Posterior cingulate gyrus (tissue), 11 donors: ENCODE measurements around the gene TRMT1.
A peak's percentile ranks its signal among the peaks of the same experiment; 100 is the strongest.

Experiments used
- DNase-seq, 10 donors: peaks; one replicate each; pipeline versions ENCODE4 v3.0.0 to v3.0.0-alpha.2; 2020 to 2021; ENCODE audit warnings: mixed read lengths in 3 of 10
- intact Hi-C: fragments of 100-400 bp; cut with DNase I; formaldehyde crosslinking; loops from one replicate; pipeline ENCODE4 v1.15.1; 2023

Gene TRMT1

DNA sequence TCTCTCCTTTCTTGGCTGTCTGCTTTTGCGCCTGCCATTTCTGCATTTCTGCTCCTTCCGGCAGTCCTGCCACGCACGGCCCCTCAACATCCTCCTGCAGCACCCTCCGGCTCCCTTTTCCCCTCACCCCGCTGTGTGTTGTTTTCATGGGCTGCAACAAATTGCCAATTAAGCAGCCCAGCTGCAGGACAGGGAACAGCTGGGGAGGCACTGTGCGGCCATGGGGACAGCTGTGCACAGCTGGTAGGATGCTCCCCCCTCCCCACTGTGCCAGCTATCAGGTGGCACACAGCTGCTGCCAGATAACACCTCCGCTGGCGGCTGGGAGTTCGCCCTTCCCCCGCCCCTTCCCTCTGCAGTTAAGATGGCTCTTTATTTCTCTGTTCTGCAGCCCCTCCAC, 39.3 kb downstream of the TRMT1 start:
- intact Hi-C loops, result no loop called here
- peak in 5 of 10 donors; percentile 58 to 96 (median 68) for DNase-seq

DNA sequence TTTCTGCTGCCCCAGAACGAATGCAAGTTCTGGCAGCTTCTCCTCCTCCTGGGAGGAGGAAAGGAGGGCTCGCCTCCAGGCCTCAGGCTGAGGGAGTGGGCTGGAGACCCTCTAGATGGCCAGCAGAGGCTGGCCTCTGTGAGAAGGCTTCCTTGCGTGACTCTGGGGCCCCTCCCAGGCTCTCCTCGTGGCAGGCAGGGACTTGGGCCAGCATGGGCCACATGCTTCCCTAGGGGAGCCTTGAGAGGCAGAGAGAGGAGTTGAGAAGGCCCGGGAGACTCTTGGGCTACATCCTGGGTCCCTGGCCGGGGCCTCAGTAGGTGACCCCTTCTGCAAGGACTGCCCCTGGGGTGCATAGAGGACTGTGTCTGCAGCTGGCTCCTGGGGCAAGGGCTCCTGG, 39.8 kb downstream of the TRMT1 start:
- intact Hi-C loops, result no loop called here
- DNase-seq, result peak in 2 of 10 donors; percentile 58 to 86

DNA sequence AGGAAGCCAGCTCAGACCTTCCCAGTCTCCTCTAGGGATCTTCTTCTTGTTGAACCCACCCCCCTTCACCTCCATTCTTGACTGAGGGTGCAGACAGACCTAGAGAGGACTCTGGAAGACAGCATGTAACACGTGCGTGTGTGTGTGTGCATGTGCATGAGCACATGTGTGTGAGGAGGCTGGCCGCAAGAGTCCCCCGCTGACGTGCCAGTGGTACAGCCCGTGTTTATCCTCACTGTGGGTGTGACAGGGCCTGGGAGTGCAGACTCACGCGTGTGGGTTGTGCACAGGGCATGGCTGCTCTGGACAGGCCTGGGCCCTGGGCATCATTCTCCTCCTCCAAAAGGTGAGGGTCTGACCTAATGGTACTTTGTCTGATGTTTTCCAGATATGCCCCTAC, 40.2 kb downstream of the TRMT1 start:
- intact Hi-C loops, result no loop called here
- no peak for DNase-seq

DNA sequence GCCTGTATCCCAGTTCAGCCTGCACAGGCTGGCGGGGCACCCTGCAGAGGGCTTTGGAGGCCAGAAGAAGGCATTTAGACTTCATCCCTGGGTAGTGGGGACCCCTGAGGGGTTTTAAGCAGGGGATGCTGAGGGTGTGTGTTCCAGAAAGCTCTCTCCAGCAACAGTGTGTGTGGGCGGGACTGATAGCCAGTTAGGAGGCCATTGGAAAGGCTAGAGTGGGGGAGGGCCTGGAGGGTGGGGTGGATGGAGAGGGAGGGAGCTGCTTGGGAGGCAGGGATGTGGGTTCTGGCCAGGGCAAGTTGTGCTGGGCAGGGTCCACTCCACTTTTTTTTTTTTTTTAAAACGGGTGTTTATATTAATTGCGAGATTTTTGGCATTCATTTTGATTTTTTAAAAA, 42.2 kb downstream of the TRMT1 start:
- no peak for DNase-seq
- intact Hi-C loops, result no loop called here

DNA sequence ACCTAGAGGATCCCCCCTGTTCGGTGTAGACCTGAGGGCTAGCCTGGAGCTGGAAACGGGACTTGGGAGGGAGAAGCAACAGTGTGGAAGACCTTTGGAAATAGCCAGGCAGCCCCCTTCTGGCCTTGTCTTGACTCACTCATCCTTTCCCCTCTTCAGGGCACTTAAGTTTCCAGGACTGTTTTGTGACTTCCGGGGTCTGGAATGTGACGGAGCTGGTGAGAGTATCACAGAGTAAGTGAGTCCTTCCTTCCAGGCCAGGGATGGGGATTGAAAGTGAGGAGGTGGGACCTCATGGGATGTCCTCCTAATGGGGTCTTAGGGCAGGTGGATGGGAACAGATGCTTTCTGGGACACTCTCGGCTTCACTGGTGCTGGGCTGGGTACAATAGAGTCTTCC, 43.3 kb downstream of the TRMT1 start:
- DNase-seq, result no peak
- intact Hi-C loops, result no loop called here

DNA sequence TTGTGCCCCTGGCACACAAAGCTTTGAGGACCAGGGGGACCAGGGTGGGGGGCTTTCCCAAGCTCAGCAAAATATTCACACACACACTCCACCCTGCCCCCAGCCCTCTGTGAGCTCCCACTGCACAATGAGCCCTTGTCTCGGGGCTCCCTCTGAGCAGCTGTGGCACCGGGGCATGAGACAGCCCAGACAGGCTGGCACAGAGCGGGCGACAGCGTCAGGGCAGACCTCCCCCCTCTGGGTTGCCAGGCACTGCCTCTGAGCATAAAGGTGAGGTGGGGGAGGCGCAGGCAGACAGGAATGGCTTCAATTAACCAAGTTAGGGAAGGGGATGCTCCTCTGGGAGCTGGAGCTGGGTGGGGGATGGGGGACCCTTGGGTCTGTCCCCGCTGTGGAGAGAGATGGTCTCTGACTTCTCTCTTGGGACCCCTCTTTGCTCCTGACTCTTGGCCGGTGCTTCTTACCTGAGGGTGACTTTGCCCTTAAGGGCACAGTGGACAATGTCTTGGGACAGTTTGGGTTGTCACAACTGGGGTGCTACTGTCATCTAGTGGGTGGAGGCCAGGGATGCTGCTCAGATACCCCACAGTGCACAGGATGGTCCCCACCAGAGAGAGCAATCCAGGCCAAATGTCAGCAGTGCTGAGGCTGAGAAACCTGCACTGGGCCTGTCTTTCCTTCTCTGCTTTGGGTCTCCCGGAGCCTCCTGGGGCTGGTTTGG, 44.2 kb downstream of the TRMT1 start:
- DNase-seq, result peak; percentile 84 to 99 (median 90)
- intact Hi-C loops, result no loop called here

DNA sequence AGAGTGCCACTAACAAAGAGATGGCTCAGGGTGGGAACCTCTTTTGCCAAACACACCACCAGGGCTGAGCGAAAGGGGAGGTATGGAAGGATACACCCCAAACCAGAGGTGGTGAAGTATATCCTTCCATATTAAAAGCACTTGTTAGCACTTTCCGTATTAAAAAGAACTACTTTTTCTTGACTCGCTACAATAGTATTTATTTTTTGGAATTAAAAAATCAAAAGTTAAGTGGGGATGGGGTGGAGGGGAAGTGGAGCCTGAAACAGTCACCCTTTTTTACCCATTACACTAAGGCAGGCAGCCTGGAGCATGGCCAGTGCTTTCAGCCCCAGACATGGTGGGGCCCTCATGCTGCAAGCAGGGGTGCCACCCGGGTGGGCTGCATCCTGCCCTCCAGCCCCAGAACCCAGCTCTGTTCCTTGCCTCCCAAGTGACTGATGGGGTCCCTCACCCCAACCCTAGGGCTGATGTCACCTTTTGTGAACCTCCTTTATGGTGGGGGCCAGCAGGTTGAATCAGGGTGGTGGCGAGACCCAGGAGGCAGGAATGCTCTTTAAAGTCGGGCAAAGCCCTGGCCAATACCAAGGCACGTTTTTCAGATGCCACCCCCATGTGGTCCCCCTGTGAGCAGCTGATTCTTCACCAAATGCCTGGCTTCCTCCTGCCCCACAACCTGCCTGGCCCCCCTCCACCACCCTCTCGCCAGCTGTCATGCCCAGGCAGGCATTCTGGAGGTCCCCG, 44.9 kb downstream of the TRMT1 start:
- no peak for DNase-seq
- intact Hi-C loops, result no loop called here

DNA sequence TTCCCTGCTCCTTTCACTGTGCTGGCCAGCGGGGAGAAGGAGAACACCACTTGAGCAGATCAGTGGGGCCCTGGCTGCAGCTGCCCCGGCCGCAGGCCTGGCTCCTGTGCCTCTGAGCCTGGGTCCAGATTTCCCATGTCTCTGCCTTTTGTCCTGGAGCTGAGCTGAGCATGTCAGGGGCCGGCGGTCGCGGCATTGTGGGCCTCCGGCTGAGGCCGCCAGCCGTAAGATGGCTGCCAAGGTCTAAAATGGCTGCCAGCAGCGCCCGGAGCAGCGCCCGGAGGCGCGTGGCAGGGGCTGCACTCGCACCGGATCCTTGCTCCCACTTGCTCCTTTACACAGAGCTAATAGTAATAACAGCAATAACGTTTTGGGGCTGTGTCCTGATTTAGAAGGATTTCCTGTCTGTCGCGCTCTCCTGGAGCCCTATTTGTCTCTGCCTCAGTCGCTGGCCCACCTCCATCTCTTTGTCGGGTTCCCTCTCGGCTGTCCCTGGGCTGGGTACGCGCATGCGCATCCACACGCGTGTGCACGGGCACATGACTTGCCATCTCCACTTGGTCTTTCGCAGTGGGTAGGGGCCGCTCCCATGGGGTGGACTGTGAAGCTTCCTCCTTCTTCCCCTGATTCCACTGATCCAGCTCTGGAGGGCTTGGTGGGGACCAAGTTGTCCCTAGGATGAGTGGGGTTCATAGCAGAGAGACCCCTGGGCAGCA, 46.0 kb downstream of the TRMT1 start:
- intact Hi-C loops, result no loop called here
- peak in 8 of 10 donors; percentile 57 to 96 (median 71) for DNase-seq

DNA sequence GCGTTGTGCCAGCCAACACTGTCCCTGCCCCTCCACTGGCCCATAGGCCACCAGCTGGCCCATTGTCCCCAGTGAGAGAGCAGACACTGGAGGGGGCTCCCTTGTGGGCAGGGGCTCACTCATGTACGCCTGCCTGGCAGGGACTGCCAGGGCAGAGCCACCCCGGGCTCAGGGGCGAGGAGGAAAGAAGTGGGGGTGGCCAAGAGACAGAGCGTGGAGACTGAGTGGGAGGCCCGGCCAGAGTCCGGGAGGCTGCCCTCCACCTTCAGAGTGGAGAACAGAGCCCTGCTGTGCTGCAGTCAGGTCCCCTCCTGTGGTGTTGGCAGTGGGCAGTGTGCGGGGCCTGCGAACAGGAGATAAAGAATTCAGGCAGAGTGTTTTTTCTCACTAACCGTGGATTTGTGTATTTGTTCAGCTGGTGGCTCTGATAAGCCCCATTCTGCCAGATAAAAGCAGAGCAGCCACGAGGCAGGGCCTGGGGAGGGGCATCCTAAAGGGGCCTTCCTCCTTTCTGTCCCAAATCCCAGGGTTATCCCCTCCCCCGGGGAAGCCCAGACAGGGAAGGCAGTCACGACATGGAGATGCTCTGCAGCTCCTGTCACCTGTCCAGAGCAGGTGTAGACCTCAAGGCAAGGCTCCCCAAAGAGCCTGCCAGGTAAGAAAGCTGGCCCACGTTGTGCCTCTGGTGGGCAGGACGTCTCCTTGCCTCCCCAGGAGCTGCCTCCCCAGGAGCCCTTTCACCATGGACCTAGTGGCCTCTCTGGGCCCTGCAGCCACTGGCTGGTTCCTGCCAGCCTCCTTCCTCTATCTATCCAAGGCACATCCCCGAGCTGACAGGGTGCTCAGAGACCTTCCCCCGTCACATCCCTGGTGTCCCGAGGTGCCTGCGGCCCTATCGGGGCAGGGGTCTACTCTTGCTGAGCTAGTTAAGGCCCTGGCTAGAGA, 46.9 kb downstream of the TRMT1 start:
- intact Hi-C loops, result no loop called here
- no peak for DNase-seq

DNA sequence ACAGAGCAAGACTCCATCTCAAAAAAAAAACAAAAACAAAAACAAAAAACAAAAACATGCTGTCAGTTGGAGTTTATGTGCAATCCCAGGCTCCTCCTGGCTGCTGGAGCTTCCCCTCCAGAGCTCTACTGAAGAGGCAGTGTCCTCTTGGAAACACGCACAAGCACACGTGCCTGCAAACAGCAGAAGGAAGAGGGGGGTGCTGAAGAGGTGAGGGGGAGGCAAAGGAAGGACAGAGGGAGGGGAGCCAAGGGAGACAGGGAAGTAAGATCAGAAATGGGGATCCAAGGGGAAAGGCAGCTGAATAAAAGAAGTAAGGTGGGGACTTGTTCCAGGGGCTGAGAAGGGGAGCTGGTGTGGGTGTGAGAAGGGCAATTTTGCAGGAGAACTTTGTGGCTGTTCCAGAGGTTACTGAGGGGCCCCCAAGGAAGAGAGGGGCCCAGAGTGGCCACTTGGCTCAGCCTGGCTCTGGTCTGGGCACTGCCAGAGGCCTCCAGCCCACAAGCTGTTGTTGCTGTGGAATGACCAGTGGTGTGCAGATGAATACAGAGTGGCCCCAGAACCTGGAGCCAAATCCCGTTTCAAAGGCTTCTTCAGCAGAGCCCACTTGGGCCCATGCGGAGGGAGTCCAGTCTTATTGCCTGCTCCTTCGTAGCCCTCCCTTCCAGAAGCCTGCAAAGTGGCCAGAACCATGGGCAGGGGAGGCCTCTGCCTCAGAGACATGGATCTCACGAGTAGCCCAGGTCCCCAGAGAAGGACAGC, 48.3 kb downstream of the TRMT1 start:
- intact Hi-C loops, result no loop called here
- DNase-seq, result no peak

DNA sequence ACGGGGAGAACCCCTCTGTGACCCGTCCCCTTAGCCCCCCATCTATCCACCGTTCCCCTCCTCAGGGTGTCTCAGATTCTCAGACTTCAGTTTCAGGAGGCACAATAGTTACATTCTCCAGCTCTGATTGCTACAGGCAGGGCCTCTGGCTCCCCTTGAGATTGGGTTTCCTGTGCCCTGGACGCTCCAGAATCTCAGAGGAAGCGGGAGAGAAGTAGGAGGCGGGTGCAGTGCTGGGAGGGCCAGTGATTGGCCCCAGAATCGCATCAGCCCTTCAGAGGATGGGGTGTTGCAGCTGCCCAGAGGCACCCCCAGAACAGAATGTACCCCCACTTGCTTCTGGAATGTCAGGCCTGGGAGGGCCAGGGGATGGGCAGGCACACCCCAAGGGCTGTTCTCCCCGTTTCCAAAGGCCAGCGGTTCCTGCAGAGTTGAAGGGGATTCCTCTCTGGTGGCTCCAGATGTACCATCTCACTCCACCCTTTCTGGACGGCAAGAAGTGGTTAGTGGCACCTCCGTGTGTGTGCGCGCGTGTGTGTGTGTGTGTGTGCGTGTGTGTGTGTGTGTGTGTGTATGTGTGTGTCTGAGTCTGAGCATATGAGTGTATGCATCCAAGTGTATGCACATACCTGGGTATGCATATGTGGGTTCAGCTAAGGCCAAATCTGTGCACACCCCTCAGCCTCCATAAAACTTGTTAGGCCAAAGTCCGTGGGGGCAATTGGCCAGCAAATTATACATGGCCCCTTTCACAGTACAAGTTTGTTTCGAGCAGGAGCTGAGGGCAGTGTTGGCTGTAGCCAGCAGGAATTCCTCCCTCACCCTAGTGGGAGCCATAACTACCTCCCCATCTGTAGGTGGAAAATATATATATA, 49.4 kb downstream of the TRMT1 start:
- no peak for DNase-seq
- intact Hi-C loops, result no loop called here

DNA sequence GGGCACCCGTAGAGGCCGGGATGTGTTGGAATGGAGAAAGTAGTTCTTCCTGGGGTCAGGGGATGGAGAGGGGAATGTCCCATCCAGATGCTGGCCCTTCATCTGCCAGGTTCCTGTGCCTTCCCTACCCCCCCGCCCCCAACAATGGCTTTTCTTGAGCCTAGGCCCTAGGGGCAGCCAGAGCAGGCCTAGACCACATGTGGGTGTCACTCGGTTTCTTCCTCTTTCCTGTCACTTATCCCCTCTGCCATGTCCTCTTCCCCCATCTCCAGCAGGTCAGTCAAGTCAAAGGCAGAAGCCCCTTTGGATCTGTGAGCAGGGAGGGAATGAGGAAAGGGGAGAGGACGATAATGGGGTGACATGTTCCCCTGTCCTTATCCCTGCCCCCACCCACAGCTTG, 50.3 kb downstream of the TRMT1 start:
- intact Hi-C loops, result no loop called here
- DNase-seq, result no peak

DNA sequence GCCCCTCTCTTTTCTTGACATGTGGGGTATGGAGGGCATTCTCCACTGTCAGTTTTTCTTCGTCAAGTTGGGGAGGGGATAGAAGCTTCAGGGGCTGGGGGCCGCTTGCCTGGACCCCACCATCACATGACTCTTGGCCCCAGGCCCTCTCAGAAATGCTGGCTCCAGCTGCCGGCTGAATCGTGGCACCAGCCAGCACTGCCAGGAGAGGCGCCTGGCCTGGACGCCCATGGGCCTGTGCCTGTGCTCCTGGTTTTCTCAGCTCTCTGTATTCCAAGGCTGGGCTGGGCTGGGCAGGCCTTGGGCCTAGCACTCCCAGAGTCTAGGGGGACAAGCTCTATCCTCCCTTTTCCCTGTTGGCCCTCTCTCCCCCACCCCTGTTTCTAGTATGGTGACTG, 52.4 kb downstream of the TRMT1 start:
- intact Hi-C loops, result no loop called here
- no peak for DNase-seq

DNA sequence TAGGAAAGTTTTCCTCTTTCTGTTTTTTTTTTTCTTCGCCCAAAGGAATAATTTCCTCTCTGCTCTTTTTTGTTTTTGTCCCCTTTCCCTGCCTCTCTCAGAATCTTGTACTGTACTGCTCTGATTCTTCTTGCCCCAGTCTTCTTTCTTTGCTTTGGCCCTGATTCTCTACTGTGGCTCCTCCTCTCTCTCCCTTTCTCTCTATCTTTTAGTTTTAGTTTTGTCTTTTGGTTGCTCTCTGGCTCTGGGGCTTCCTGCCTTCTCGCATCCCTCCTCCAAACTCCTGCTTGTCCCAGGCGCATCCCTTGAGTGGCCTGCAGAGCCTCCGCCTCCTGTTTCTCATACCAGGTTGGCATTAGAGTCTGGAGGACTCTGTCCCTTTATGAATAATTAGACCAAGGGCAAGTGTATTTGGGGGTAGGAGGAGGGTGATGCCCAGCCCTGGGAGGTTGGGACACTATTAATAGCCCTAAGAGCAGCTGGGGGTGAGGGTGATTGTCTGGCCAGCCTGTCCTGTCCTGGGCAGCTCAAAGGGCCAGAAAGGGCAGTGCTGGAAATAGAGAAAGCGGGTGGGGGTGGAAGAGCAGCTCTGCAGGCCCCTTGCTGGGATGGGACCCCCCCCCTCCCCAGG, 53.0 kb downstream of the TRMT1 start:
- intact Hi-C loops, result no loop called here
- DNase-seq, result no peak

DNA sequence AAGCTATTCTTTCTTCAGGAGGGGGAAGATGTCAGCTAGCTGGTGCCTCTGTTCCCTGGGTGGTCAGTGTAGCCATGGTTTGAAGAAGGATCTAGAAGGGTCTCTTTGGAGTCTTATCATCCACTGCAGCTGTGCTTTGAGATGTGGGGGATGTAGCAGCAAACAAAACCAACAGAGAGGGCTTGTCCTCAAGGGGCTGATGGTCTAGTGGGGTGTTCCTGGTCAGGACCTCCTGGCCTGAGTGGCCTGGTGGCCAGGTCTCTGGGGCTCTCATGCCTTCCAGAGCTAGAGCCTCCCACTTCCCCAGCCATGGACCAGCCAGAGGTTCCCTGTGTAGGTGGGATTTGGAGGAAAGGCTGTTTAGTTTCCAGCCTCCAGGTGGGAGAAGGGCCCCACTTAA, 54.2 kb downstream of the TRMT1 start:
- intact Hi-C loops, result no loop called here

DNA sequence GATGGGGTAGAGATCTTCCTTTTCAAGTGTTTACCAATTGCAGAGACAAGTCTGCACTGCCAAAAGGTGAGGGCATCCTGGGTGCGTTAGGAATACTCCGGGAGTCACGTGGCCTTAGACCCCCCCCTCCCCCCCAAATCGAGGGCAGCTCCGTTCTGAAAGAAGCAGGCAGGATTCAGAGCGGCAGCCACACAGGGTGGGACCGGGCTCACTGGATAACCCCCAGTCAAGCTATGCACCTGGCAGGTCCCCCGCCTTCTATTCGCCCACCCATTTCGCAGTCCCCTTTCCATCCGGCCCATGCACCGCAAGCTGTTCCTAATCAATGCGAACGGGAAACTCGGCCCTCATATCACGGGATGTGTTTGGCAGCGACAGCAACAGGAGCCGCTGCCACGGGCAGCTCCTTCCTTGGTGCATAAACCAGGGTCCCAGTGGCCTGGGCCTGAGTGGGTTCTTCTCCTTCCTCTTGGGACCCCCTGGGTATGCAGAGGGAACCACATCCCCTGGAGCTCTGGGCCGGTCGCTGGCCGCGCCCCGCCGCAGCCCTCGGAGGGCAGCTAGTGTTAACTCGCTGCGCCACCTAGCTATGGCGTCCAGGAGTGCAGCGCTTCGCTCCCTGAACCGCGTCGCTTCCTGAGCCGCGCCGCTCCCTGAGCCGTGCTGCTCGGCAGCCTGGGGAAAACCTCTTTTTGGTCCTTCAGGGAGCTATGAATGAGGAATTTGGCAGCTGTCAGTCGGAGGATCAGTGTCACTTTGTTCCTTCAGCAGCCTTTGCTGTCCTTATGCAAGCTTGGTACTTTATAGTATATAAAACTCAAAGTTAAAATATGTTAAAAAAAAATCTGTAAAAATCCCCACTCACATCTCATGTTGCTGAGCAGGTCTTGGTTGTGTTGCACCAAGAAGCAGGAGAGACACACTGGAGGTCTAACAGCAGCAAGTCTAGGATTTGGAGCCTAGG, 55.3 kb downstream of the TRMT1 start:
- intact Hi-C loops, result loop anchor here (2.0 kb wide), 2 partner anchors 30 to 78 kb away; no protein-coding TSS in a partner anchor
- DNase-seq, result peak; percentile 71 to 98 (median 90)

More for the DNA sequence above, 54.2 kb downstream of the TRMT1 start:
- DNase-seq, result no peak
